Kidney (tissue), 14 donors: ENCODE data around the gene ANKFY1. TPM values are rescaled to one million over a fixed set of nuclear protein-coding genes. Genes with fewer than 3 reads are reported as not detected.

ENCODE experiments used
- DNase-seq, 5 donors: peaks; one replicate each; pipeline ENCODE4 v3.0.0-alpha.2; 2013 to 2020
- FAIRE-seq: peaks from 2 replicates; lab custom pipeline; 2012; peaks lifted over from hg19 to GRCh38; lab: Jason Lieb, UNC
- H3K27ac ChIP-seq, 2 donors: one replicate each; pipeline ENCODE4 v1.7.0; 2013; ENCODE audit warnings: low read depth in 2 of 2, low read length in 2 of 2, inconsistent platforms in 1 of 2
- H3K27me3 ChIP-seq: one replicate; pipeline ENCODE4 v1.7.1; 2013; ENCODE audit warnings: low read length, inconsistent platforms; ENCODE audit not compliant: control insufficient read depth, insufficient read depth
- H3K36me3 ChIP-seq, 3 donors: one replicate each; pipeline versions ENCODE4 v1.7.0 to v1.7.1; 2013; ENCODE audit warnings: low read length in 3 of 3, control low read depth in 1 of 3, inconsistent platforms in 1 of 3; ENCODE audit not compliant: insufficient read depth in 3 of 3, control insufficient read depth in 2 of 3
- H3K4me1 ChIP-seq, 3 donors: one replicate each; pipeline versions ENCODE4 v1.7.0 to v1.7.1; 2013; ENCODE audit warnings: low read length in 3 of 3, inconsistent platforms in 1 of 3, low read depth in 1 of 3; ENCODE audit not compliant: control insufficient read depth in 2 of 3, insufficient read depth in 2 of 3
- H3K4me3 ChIP-seq, 3 donors: one replicate each; pipeline versions ENCODE4 v1.7.0 to v1.8.1; 2013; ENCODE audit warnings: low read length in 3 of 3, control low read depth in 1 of 3, inconsistent platforms in 1 of 3
- H3K9ac ChIP-seq, 3 donors: one replicate each; pipeline versions ENCODE4 v1.7.0 to v1.7.1; 2013; ENCODE audit warnings: low read length in 3 of 3, control low read depth in 1 of 3, inconsistent platforms in 1 of 3
- H3K9me3 ChIP-seq, 3 donors: one replicate each; pipeline versions ENCODE4 v1.7.0 to v1.7.1; 2013; ENCODE audit warnings: low read length in 3 of 3, control low read depth in 1 of 3, inconsistent platforms in 1 of 3; ENCODE audit not compliant: control insufficient read depth in 2 of 3, insufficient read depth in 1 of 3
- intact Hi-C: fragments of 100-400 bp; cut with DNase I; formaldehyde crosslinking; loops from one replicate; pipeline ENCODE4 v1.11.1; 2022
- polyA plus RNA-seq: library from polyadenylated mRNA; stranded (reverse); fragments of 350-450 nt; fragmentation: Illumina TruSeq; extraction: RNeasy Lipid Tissue Mini Kit (QIAGEN cat#74804); gene quantifications from one replicate; pipeline ENCODE4 v1.2.3, GENCODE V29; 2014; ENCODE audit warnings: low read depth, low replicate concordance; ENCODE audit not compliant: insufficient read depth
- total RNA-seq: library from RNA; stranded (reverse); fragmentation: NEBNext Ultra II Directional; extraction: Animal tissue kit (Norgen Biotek cat#: 25700); gene quantifications from one replicate; pipeline ENCODE4 v1.2.1, GENCODE V29; 2021
- TF ChIP-seq, protein P1 (sequence below): IDR thresholded peaks from 3 replicates; pipeline ENCODE4 v1.5.1; 2012; ENCODE audit warnings: mild to moderate bottlenecking, moderate library complexity, borderline replicate concordance; ENCODE audit not compliant: insufficient read depth; ENCODE audit errors: extremely low read depth
- donor health status: control.
- donor health status: control.
- donor health status: control.
- donor health status: control.
- donor health status: control.
- donor health status: DM: yes; HTN: yes; CAD: no.
- donor health status: Normal renal cell carcinoma (clear cell type).

Gene ANKFY1
- total and polyA plus RNA-seq, 2 donors from 2014 or later = 10.9 to 61.7 TPM

DNA sequence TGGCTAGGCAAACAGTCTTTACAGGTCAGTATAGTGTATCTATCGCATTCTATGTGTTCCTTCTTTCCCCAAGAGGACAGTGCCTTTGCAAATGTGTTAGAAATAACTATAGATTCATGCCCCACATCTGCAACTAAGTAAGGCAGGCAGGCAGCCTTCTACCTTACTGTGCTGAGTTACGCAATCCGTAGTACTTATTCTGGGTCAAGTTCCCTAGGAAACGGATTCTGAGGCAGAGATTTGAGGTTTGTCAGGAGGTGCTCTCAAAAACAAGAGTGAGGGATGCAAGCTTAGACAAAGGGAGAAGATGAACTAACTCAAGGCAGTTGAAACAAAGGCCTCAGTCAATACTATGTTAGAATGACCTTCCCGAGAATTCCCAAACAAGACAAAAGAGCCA lies 12.7 kb upstream of the ANKFY1 start:
- no peak overlapping the region for H3K9ac ChIP-seq
- no peak overlapping the region for H3K4me3 ChIP-seq
- H3K27ac ChIP-seq = no peak overlapping the region
- intact Hi-C loops = no loop called here
- no peaks in the 10 kb centered on the region for H3K27me3 ChIP-seq
- TF ChIP-seq, protein P1, sequence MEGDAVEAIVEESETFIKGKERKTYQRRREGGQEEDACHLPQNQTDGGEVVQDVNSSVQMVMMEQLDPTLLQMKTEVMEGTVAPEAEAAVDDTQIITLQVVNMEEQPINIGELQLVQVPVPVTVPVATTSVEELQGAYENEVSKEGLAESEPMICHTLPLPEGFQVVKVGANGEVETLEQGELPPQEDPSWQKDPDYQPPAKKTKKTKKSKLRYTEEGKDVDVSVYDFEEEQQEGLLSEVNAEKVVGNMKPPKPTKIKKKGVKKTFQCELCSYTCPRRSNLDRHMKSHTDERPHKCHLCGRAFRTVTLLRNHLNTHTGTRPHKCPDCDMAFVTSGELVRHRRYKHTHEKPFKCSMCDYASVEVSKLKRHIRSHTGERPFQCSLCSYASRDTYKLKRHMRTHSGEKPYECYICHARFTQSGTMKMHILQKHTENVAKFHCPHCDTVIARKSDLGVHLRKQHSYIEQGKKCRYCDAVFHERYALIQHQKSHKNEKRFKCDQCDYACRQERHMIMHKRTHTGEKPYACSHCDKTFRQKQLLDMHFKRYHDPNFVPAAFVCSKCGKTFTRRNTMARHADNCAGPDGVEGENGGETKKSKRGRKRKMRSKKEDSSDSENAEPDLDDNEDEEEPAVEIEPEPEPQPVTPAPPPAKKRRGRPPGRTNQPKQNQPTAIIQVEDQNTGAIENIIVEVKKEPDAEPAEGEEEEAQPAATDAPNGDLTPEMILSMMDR = no peak
- no peaks in the 10 kb centered on the region for H3K4me1 ChIP-seq
- H3K9me3 ChIP-seq = no peaks in the 10 kb centered on the region
- no peak for DNase-seq
- FAIRE-seq = no peak
- peaks cover 0 to 9% (median 5%) of the 10 kb centered on the region in 3 donors for H3K36me3 ChIP-seq

DNA sequence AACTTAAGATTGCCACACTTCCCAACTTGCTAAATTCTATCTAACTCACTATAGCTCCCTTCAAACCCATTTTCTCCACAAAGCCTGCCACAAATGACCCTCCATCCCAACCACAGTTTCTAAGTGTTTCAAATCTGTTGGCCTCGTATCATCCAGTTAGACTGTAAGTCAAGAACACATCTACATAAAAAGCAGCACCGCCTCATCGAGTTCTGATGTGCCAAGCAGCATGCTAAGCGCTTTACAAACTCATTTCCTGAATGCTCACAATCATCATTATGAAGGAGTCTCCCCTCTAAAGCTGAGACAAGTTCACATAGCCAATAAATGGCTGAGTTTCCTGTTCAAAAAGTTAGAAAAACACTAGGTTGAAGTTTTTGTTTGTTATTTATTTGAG lies 9.2 kb upstream of the ANKFY1 start:
- Histone ChIP-seq H3K4me3 (no peak overlapping the region), H3K4me1 (no peaks in the 10 kb centered on the region), H3K36me3 (peaks cover 2 to 4% (median 3%) of the 10 kb centered on the region in 3 donors), H3K27ac (no peak overlapping the region), H3K27me3 (no peaks in the 10 kb centered on the region), H3K9ac (no peak overlapping the region), H3K9me3 (no peaks in the 10 kb centered on the region)
- no peak for DNase-seq
- FAIRE-seq = no peak
- intact Hi-C loops = no loop called here
- TF ChIP-seq, protein P1 = no peak

DNA sequence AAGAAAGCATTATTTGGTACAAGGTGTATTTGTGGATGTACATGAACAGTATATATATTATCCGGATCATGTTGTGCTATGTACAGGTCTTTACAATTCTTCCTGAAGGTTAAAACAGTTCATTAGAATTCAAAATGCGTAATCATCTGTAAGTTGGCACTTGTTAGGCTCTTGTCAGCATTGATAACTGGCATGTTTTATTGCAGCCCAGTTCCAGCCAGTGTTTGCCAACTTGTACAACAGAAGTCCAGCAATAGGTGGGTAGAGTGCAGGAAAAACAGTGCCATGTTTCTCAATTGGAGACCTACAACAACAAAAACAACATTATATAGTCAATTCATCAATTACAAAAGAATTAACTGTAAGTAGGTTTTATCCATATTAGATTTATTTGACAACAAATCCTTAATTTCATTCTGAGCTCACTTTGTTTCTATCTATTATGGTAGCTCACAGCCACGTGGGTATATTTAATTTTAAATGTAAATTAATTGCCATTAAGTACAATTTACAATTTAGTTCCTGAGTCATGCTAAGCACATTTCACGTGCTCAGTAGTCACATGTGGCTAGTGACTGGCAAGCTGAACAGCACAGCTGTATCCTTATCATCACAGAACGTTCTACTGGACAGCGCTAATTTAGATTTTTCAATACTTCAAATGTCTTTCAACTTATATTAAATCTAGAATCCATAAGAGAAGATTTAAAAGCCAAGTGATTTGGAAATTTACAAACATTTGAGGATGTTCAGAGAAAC lies 8.6 kb upstream of the ANKFY1 start:
- FAIRE-seq (no peak), DNase-seq (no peak)
- H3K4me3 ChIP-seq = no peak overlapping the region
- H3K9ac ChIP-seq = no peak overlapping the region
- peaks cover 3 to 5% (median 4%) of the 10 kb centered on the region in 3 donors for H3K36me3 ChIP-seq
- H3K9me3 ChIP-seq = no peaks in the 10 kb centered on the region
- intact Hi-C loops = no loop called here
- TF ChIP-seq, protein P1 = no peak
- no peaks in the 10 kb centered on the region for H3K27me3 ChIP-seq
- H3K27ac ChIP-seq = no peak overlapping the region
- no peaks in the 10 kb centered on the region for H3K4me1 ChIP-seq
